Measurements from ENCODE around the gene CAMK2A. TPM values are rescaled to one million over a fixed set of nuclear protein-coding genes. Genes with fewer than 3 reads are reported as not detected.
"Not testable (repeated sequence)": the region's sequence is repeated elsewhere in the genome, so short reads cannot be mapped to it uniquely, and the experiment has no call there.

The CAMK2A gene
- total RNA-seq, 2 experiments from 2014 or later: not detected

DNA sequence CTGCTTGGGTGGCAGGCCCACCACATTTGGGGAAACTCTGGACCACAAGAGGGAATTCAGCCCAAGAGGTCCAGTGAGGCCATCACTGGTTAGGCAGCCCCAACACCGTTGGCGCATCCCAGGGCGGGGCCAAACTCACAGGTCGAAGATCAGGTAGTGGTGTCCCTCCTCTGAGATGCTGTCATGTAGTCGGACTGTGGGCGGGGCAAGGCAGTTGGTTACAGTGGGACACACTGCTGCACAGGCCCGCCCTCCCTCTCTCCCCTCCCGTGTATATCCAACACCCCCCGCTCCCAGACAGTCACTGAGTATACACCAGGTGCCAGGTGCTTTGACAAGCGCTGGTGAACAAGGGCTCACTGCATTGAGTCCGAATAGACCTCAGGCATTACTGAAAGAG is 32.1 kb downstream of the CAMK2A start:
- Mint-ChIP-seq H3K27me3 (peaks cover 6% of the 10 kb centered on the region), H3K9me3 (no peaks in the 10 kb centered on the region), H3K4me1 (no peaks in the 10 kb centered on the region), H3K36me3 (ENCODE audit: low read depth) (no peaks in the 10 kb centered on the region), H3K4me3 (no peak overlapping the region), H3K27ac (no peak overlapping the region)
- DNase-seq: no peak
- ChIA-PET CTCF (no interaction called here), POLR2A (no interaction called here)

GRCh38 chr5:150256410-150257064 is 33.0 kb downstream of the CAMK2A start:
- ChIA-PET POLR2A (no interaction called here), CTCF (no interaction called here)
- H3K27me3 Mint-ChIP-seq: peaks cover 2% of the 10 kb centered on the region
- no peaks in the 10 kb centered on the region for H3K36me3 Mint-ChIP-seq (ENCODE audit: low read depth)
- DNase-seq: no peak
- H3K9me3 Mint-ChIP-seq: no peaks in the 10 kb centered on the region
- no peak overlapping the region for H3K27ac Mint-ChIP-seq
- H3K4me1 Mint-ChIP-seq: no peaks in the 10 kb centered on the region
- no peak overlapping the region for H3K4me3 Mint-ChIP-seq

- Mint-ChIP-seq H3K27me3 (peaks cover 2% of the 10 kb centered on the region), H3K4me3 (no peak overlapping the region), H3K9me3 (no peaks in the 10 kb centered on the region), H3K27ac (no peak overlapping the region), H3K36me3 (ENCODE audit: low read depth) (no peaks in the 10 kb centered on the region), H3K4me1 (no peaks in the 10 kb centered on the region)
- ChIA-PET POLR2A (no interaction called here), CTCF (no interaction called here)
- DNase-seq: no peak
Measured at GRCh38 chr5:150255659-150256409, 33.7 kb downstream of the CAMK2A start.

- peaks cover 2% of the 10 kb centered on the region for H3K27me3 Mint-ChIP-seq
- CTCF ChIA-PET: no interaction called here
- DNase-seq: no peak
- POLR2A ChIA-PET: no interaction called here
- H3K4me3 Mint-ChIP-seq: no peak overlapping the region
- H3K36me3 Mint-ChIP-seq (ENCODE audit: low read depth): no peaks in the 10 kb centered on the region
- no peaks in the 10 kb centered on the region for H3K9me3 Mint-ChIP-seq
- H3K4me1 Mint-ChIP-seq: no peaks in the 10 kb centered on the region
- H3K27ac Mint-ChIP-seq: no peak overlapping the region
Measured at GRCh38 chr5:150254774-150255173, 34.8 kb downstream of the CAMK2A start.

DNA sequence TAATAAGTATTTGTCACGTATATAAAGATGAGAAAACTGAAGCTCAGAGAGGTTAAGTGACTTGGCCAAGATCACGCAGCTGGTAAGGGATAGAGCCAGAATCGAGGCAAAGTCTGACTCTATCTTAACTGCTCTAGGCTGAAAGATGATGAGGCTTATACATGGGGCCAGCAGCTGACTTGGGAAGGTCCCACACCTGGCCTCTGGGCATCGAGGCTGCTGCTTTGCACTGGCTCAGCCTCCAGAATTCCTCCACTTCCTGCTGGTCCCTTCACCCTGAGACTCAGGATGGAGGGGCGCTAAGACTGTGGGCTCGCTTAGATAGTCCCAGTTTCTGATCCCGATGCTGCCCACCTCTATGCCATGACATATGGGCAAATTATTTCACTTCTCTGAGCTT is 35.2 kb downstream of the CAMK2A start:
- H3K27ac Mint-ChIP-seq: no peak overlapping the region
- H3K4me1 Mint-ChIP-seq: no peaks in the 10 kb centered on the region
- ChIA-PET CTCF (no interaction called here), POLR2A (no interaction called here)
- no peaks in the 10 kb centered on the region for H3K36me3 Mint-ChIP-seq (ENCODE audit: low read depth)
- H3K9me3 Mint-ChIP-seq: no peaks in the 10 kb centered on the region
- H3K27me3 Mint-ChIP-seq: peaks cover 2% of the 10 kb centered on the region
- no peak for DNase-seq
- no peak overlapping the region for H3K4me3 Mint-ChIP-seq

- Mint-ChIP-seq H3K9me3 (no peaks in the 10 kb centered on the region), H3K36me3 (ENCODE audit: low read depth) (no peaks in the 10 kb centered on the region), H3K4me1 (no peaks in the 10 kb centered on the region), H3K27me3 (peaks cover 1% of the 10 kb centered on the region), H3K4me3 (no peak overlapping the region), H3K27ac (no peak overlapping the region)
- DNase-seq: no peak
- POLR2A ChIA-PET: no interaction called here
- CTCF ChIA-PET: no interaction called here
Measured at GRCh38 chr5:150253416-150254208, 36.0 kb downstream of the CAMK2A start.

DNA sequence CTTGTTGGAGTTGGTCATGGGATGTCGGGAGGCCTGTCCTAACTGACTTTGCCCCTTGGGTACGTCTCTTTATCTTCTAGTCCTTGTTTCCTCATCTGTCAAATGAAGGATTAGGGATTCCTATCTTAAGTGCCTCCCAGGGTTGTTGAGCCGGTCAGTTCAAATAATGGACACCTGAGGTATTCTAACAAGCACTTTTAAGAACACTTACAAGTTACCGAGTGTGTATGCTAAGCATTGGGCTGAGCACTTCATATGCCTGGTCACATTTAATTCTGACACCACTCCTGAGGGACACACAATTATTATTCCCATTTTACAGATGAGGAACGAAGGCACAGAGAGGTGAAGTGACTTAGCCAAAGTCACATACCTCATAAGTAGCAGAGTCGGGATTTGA is 37.1 kb downstream of the CAMK2A start:
- no peaks in the 10 kb centered on the region for H3K36me3 Mint-ChIP-seq (ENCODE audit: low read depth)
- no peaks in the 10 kb centered on the region for H3K9me3 Mint-ChIP-seq
- no peak overlapping the region for H3K4me3 Mint-ChIP-seq
- DNase-seq: no peak
- no peaks in the 10 kb centered on the region for H3K27me3 Mint-ChIP-seq
- ChIA-PET CTCF (no interaction called here), POLR2A (no interaction called here)
- H3K4me1 Mint-ChIP-seq: no peaks in the 10 kb centered on the region
- no peak overlapping the region for H3K27ac Mint-ChIP-seq

DNA sequence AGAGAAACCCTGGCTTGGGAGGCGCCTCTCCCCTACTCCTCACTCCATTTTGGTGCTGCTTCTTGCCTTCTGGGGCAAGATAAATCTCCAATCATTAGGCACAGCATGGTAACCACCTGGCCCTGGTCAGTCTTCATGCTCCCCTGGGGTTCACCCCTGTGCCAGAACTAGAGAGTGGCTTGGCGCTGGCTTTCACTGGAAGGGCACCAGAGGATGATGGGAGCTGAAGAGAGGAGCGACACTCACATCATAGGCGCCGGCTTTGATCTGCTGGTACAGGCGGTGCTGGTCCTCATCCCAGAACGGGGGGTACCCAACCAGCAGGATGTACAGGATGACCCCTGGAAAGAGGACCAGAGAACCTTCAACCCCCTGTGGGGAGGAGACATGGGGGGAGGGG is 38.1 kb downstream of the CAMK2A start:
- ChIA-PET POLR2A (no interaction called here), CTCF (no interaction called here)
- Mint-ChIP-seq H3K36me3 (ENCODE audit: low read depth) (no peaks in the 10 kb centered on the region), H3K4me1 (no peaks in the 10 kb centered on the region), H3K9me3 (no peaks in the 10 kb centered on the region), H3K4me3 (no peak overlapping the region), H3K27ac (no peak overlapping the region), H3K27me3 (no peaks in the 10 kb centered on the region)
- DNase-seq: no peak

- Mint-ChIP-seq H3K4me3 (no peak overlapping the region), H3K9me3 (no peaks in the 10 kb centered on the region)
Measured at GRCh38 chr5:150249744-150250143, 39.8 kb downstream of the CAMK2A start.

GRCh38 chr5:150248946-150249345 is 40.6 kb downstream of the CAMK2A start:
- Mint-ChIP-seq H3K27ac (no peak overlapping the region), H3K4me3 (no peak overlapping the region), H3K27me3 (no peaks in the 10 kb centered on the region), H3K9me3 (no peaks in the 10 kb centered on the region), H3K36me3 (ENCODE audit: low read depth) (no peaks in the 10 kb centered on the region), H3K4me1 (no peaks in the 10 kb centered on the region)
- POLR2A ChIA-PET: no interaction called here
- DNase-seq: no peak
- CTCF ChIA-PET: no interaction called here

More at GRCh38 chr5:150249744-150250143, 39.8 kb downstream of the CAMK2A start:
- DNase-seq: no peak
- H3K27ac Mint-ChIP-seq: no peak overlapping the region
- ChIA-PET POLR2A (no interaction called here), CTCF (interaction anchor here (0.7 kb wide), 1 partner anchor 42 kb away, joined by 3 read pairs; no protein-coding TSS in a partner anchor)
- H3K36me3 Mint-ChIP-seq (ENCODE audit: low read depth): no peaks in the 10 kb centered on the region
- no peaks in the 10 kb centered on the region for H3K27me3 Mint-ChIP-seq
- H3K4me1 Mint-ChIP-seq: no peaks in the 10 kb centered on the region

DNA sequence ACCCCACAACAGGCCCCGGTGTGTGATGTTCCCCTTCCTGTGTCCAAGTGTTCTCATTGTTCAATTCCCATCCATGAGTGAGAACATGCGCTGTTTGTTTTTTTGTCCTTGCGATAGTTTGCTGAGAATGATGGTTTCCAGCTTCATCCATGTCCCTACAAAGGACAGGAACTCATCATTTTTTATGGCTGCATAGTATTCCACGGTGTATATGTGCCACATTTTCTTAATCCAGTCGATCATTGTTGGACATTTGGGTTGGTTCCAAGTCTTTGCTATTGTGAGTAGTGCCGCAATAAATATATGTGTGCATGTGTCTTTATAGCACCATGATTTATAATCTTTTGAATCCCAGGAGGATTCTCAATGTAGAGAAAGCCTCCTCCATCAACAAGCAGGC is 41.1 kb downstream of the CAMK2A start:
- CTCF ChIA-PET; H3K4me3 Mint-ChIP-seq; H3K4me1 Mint-ChIP-seq; POLR2A ChIA-PET; H3K27ac Mint-ChIP-seq; H3K36me3 Mint-ChIP-seq (ENCODE audit: low read depth); DNase-seq; H3K27me3 Mint-ChIP-seq; H3K9me3 Mint-ChIP-seq: not testable (repeated sequence)

DNA sequence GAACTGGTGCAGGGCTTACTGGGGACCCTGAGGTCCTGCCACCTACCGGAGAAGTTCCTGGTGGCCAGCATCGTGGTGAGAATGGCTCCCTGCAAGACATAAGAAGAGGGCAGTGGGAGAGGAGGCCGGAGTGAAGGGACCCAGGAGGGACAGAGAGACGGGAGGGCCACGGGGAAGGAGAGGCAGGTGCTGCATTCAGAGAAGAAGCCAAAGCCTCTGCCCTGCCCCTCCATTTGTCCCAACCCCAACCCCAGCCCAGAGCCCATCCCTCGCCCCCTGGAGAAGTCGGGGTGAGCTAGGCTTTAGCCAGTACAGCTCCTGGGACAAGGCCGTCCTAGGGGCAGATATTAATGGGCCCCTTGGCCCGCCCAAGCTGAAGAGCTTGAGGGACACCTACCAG is 41.8 kb downstream of the CAMK2A start:
- no peaks in the 10 kb centered on the region for H3K36me3 Mint-ChIP-seq (ENCODE audit: low read depth)
- H3K4me3 Mint-ChIP-seq: no peak overlapping the region
- H3K27ac Mint-ChIP-seq: no peak overlapping the region
- POLR2A ChIA-PET: no interaction called here
- H3K9me3 Mint-ChIP-seq: no peaks in the 10 kb centered on the region
- CTCF ChIA-PET: no interaction called here
- H3K4me1 Mint-ChIP-seq: no peaks in the 10 kb centered on the region
- no peak for DNase-seq
- H3K27me3 Mint-ChIP-seq: no peaks in the 10 kb centered on the region

- DNase-seq: no peak
- Mint-ChIP-seq H3K27me3 (no peaks in the 10 kb centered on the region), H3K27ac (no peak overlapping the region), H3K36me3 (ENCODE audit: low read depth) (no peaks in the 10 kb centered on the region), H3K4me3 (no peak overlapping the region), H3K4me1 (no peaks in the 10 kb centered on the region), H3K9me3 (no peaks in the 10 kb centered on the region)
- CTCF ChIA-PET: no interaction called here
- POLR2A ChIA-PET: no interaction called here
Measured at GRCh38 chr5:150246835-150247234, 42.7 kb downstream of the CAMK2A start.

DNA sequence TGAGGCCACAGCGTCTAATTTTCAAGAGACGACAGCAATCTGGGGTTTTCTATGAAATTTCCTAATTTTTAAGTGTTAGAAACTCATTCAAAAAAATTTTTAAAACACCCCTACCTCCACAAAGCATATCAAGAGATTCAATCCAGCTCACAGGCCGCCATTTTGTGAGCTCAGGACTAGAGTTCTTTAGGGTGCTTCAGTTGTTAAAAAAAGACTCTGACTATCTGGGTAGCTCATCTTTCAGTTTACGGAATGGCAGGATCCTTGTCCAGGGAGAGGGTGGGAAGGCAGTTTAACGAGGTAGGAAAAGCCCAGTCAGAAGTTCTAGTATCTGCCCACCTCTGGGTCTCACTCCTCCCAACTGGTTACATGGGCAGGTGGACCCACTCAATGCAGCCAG is 43.1 kb downstream of the CAMK2A start:
- POLR2A ChIA-PET: no interaction called here
- H3K9me3 Mint-ChIP-seq: no peaks in the 10 kb centered on the region
- no peak for DNase-seq
- no peaks in the 10 kb centered on the region for H3K4me1 Mint-ChIP-seq
- no peak overlapping the region for H3K4me3 Mint-ChIP-seq
- no peak overlapping the region for H3K27ac Mint-ChIP-seq
- H3K27me3 Mint-ChIP-seq: no peaks in the 10 kb centered on the region
- no peaks in the 10 kb centered on the region for H3K36me3 Mint-ChIP-seq (ENCODE audit: low read depth)
- CTCF ChIA-PET: no interaction called here

All from activated CD4-positive, alpha-beta memory T cell treated with anti-CD3 and anti-CD28 coated beads, Interleukin-2, amount 10 ng/mL, durations not matched to agents 7 days and 5 days (primary cell).